HG03066 (cell line): Measurements from ENCODE around the gene CRAMP1.
A peak's percentile ranks its signal among the peaks of the same experiment; 100 is the strongest.
"Not testable (repeated sequence)": the region's sequence is repeated elsewhere in the genome, so short reads cannot be mapped to it uniquely, and the experiment has no call there.

Source experiments
- ATAC-seq: cut with Tn5 transposase; IDR thresholded peaks from one replicate; pipeline ENCODE4 v1.9.1; 2021; ENCODE audit warnings: low read depth; ENCODE audit not compliant: unreplicated experiment

Gene CRAMP1

DNA sequence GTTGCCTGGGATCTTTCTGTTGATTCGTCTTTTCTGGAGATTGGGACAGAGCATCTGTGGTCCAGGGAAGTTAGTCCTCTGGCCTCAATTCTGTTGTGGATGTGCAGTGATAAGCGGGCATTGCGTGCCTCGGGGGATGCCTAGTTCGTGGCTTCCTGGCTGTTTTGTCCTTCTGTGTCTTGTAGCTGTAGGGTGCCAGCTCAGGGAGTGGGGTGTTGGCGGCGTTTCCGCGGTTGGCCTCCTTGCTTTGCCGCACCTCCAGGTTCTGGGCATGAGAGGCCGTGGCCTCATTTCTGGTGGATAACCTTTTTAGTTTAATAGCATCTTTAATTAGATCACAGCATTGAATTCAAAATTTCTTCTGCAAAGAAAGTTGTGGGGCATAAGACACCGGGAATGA is 64.5 kb downstream of the CRAMP1 start:
- no peak for ATAC-seq

DNA sequence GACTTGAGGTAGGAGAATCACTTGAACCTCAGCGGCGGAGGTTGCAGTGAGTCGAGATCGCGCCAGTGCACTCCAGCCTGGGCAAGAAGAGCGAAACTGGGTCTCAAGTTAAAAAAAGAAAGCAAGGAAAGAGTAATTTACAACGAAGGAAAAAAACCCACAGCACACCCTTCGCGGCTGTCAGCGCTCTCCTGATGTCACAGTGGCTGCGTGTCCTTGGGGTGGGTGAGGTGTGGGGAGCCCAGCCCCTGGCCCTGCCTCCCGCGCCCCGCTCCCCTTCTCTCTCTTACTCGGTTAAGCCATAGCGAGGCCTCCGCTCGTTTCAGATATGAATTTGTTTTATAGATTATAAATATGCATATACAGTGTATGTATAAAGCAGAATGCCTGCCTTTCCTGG is 65.2 kb downstream of the CRAMP1 start:
- no peak for ATAC-seq

DNA sequence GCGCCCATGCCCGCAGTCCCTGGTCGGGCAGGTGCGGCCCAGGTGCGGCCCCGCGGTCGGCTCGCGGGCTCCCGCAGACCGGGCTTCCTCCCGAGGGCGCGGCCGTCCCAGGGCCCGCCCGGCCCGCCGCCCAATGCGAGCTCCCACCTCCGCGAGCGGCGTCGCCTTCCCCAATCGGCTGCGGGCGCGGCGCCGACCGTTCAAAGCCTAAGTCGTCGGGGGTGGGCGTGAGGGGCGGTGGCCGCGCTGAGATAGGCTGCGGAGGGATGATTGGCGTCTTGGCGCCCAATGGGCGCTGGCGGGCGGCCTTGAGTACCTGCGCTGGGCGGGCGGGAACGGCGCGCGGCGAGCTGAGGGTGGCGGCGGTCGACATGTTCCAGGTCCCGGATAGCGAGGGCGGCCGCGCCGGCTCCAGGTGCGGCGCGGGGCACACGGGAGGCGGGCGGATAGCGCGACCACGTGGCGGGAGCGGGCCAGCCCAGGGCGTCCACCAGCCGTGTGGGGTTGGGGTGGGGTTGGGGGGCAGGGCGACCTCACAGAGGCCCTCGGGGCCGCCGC is 65.9 kb downstream of the CRAMP1 start, which contains the start of gene JPT2:
Gene JPT2, plus strand, starts transcription at position 338 of the 558 bp plus-strand sequence. Its CDS starts 34 bp downstream, at position 372.
- peak; percentile 86 for ATAC-seq

DNA sequence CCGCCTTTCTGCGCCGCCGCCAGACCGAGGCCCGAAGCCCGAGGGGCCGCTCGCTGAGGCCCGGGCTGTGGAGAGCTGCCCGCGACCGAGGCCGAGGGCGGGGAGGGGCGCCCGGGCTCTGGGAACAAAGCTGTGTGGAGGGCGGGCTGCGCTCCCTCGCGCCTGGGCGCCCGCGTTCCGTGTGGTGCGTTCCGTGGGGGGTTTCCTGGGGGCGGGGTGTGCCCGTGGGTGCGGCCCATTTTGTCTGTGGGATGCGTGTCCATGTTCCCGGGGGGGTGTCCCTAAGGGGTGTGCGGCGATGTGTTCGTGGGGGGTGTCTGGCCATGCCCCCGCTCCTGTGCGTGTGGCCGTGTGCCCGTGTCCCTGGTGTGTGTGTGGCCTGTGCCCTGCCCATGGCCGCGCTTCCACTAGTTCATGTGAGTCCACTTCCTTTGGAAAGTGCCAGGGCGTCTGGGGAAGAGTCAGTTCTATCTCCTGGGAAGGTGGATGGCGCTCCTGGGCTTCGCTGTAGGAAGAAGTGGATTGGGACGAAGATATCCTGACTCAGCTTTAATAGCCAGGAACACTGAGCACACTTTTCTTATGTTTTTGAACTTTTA is 66.4 kb downstream of the CRAMP1 start:
- peak; percentile 21 for ATAC-seq

DNA sequence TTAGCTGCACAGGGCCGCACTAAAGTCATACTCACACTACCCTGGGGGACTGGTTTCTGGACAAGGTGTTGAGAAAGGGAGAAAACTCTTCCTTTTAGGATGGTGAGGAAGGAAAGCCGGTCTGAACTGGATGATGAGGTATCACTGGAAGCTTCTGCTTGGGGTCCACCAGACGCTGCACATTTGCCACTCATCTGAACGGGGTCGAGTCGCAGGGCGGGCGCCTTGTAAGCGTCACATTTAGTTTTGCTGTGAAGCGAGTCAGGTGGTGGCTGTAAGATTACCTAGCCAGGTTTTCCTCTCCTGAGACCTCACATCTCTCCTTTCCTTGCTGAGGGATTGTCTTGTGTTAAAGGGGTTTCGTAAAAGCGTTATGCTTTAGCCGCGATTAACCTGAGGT is 68.2 kb downstream of the CRAMP1 start:
- ATAC-seq, result no peak

DNA sequence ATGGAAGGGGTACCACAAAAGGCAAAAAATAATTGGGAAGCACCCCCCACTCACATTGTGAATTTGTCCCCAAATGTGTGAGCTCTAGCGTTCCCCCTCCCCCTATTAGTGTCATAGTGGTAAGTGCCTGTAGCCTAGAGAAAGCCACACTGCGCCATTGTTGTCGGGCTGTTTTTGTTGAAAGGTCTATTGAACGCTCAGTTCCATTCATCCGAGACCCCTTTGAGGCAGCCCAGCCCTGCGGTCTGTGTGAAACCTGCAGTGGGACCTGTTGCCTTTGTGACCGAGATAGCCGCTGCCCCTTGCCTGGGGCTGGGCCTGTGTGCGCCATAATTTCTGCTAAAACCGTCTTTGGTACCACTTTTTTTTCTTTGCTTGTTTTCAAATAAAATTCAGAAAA is 68.9 kb downstream of the CRAMP1 start:
- ATAC-seq, result no peak

DNA sequence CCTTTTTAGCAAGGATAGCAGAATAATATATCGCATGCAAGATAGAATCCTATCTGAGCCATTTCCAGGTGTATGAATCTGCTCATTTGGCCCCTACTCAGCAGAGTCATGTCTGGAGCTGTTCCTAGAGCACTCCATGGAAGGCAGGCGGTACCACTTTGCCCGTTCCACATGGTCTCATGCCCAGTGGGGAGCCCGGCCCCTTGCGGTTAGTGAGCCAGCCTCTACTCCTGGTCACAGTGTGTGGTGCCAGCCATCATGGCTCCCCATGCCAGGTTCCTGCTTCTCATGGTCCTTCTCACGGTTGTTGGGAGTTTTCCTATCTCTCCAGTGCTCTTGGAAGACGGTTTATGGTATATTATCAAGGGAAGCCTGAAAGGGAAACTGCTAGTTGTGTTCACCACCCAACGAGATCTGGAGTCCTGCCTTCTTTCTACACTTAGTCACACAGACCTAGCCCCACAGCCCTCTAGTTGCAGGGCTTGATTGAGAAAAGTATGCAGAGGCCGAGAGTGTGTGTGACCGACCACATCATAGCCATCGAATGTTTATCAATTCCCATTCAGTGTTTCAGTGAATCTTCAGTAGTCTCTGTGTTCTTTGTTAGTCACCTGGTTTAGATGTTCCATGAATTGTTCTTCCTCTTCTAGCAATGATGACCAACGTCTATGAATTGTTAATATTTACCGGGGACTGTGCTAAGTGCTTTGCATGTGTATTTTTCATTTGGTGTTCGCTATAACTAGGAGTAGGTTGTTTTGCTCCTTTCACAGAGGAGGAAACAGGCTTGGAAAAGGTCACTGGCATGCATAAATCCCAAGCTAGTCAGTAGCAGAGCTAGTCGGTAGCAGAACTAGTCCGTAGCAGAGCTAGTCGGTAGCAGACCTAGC is 75.5 kb downstream of the CRAMP1 start:
- ATAC-seq, result no peak

DNA sequence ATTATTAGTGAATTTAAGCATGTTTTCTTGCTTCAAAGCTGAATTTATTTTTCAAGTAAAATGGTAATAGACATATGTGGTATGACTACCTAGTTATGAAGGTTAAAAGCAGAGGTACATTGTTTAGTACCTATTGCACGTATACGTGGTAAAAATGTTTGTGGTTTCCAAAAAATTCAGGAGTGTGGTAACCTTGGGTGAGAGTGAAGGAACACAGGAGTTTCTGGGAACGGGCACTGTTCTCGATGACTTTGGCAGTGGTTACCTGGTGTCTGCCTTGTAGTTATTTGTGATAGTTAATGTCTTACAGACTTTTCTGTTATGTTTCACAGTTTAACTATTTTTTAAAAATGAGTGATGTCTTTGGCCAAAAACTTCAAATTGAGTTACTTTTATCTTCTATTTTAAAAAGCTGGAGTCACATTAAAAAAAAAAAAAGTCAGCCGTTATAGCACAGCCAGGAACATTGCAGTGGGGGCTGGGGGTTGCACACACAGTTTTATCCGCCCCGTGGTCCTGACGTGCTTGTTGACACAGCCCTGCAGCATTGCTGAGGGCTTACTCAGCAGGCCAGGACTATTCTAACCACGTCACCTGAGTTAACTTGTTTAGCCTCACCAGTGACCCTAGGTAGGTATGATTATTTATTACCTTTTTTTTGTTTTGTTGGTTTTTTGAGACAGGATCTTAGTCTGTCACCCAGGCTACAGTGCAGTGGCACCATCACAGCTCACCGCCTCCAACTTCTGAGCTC is 76.8 kb downstream of the CRAMP1 start:
- no peak for ATAC-seq

DNA sequence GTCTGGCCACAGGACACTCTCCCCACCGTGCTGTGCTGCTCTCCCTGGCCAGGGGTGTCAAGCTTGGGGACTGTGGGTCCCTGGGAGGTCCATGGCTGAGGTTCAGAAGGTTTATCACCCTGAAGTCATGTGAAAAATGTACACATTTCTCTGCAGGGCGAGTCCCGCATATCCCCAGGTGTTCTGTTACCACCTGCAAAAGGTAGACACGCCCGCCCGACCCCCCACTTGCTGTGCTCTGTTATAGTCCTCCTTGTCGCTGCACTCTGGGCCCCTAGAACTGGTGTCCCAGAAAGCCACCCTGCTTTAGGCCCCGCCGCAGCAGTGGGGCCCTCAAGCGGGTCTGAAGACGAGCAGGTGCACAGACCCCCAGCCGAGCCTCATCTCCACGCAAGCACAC is 77.7 kb downstream of the CRAMP1 start:
- ATAC-seq, result no peak

DNA sequence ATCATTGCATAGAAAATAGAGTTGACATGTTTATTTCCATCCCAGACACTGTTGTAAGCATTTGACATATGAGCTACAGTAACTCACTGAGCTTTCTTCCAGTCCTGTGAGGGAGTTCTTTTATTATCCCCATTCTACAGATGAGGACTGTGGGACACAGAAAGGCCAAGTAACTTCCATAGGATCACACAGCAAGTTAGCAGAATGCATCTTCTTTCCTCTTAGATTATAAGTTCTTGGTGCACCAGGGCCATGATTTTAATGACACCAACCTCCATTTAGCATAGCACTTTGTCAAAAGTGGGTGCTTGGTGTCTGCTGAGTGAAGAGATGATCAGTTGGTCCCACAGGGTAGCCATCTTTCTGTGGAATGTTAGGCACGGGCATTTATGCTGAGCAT is 78.7 kb downstream of the CRAMP1 start:
- ATAC-seq, result no peak

DNA sequence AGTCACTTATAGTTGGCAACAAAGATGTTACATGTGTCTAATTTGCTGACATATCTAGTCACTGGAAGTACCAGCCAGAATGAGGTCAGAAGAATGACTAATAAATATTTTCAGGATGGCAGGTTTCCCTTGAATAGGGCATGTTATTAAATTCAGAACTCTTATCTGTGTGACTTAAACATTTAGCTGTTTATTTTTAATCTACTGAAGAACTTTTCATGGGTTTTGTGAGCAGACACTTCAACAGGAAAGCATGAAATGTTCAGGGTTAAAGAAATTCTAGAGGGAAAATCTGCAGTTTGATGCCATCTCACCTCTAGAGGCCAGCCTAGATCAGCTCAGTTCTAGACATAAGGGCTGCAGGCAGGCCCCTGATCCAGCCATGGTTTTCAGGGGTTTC is 79.1 kb downstream of the CRAMP1 start:
- no peak for ATAC-seq

DNA sequence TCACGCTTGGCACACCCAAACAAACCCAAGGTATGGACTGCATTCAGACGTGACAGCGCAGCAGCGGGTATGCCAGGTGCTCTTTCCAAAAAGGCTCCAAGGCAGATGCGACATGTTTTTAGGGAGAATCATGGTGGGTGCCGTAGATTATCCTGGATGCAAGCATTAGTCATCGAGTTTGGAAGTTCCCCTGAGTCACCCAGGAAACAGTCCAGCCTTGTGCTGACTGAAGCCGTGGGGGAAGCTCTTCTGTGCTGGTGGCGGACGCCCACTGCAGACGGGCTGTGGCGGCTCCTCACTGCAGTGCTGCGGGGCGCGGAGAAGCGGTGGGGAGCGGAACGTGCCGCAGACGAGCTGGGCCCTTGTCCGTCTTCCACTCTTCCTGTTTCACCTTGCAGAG is 79.8 kb downstream of the CRAMP1 start:
- no peak for ATAC-seq

DNA sequence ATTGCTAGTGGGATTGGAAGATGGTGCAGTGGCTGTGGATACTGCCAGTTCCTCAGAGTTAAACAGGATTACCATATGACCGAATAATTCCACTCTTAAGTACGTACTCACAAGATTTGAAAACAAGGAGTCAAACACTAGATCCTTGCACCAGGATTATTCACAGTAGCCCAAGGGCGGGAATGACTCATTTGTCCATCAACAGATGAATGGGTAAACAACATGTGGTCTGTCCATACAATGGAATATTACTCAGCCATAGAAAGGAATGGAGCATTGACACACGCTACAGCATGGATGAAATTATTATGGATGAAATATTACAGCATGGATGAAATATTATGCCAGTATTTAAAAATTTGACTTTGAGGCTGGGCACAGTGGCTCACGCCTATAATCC is 84.7 kb downstream of the CRAMP1 start:
- no peak for ATAC-seq

DNA sequence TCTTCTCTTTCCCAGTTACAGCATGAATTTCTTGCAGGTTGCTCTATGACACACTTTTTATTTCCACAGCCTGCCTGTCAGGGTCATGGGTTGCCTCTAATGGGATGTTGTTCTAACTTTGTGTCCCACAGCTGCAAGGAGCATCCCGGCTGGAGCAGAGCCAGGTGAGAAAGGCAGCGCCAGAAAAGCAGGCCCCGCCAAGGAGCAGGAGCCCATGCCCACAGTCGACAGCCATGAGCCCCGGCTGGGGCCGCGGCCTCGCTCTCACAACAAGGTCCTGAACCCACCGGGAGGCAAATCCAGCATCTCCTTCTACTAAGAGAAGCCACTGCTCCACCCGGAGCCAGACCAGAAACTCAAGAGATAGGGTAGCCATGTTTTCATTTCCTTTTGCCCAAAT is 86.5 kb downstream of the CRAMP1 start:
- no peak for ATAC-seq

DNA sequence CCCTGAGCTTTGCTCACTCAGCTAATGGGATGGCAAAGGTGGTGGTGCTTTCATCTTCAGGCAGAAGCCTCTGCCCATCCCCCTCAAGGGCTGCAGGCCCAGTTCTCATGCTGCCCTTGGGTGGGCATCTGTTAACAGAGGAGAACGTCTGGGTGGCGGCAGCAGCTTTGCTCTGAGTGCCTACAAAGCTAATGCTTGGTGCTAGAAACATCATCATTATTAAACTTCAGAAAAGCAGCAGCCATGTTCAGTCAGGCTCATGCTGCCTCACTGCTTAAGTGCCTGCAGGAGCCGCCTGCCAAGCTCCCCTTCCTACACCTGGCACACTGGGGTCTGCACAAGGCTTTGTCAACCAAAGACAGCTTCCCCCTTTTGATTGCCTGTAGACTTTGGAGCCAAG is 88.1 kb downstream of the CRAMP1 start:
- no peak for ATAC-seq

DNA sequence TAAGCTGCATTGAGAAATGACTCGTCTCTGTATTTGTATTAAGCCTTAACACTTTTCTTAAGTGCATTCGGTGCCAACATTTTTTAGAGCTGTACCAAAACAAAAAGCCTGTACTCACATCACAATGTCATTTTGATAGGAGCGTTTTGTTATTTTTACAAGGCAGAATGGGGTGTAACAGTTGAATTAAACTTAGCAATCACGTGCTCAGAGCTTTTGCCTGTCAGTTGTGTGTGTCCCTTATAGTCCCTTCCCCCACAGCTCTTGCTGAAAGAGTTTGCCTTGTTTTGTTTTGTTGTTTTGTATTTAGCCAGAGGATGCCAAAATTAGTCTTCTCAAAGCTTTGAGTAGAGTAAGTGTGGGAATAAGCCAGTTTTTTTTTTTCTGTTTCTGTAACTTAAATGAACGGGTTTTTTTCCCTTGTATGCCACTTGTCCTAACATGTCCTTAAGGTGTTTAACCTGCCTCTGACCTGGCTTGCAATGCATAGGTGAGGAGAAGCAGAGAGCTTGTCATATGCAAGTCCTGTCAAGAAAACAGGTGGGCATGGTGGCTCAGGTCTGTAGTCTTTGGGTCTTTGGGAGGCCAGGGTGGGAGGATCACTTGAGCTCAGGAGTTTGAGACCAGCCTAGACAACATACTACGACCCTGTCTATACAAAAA is 89.2 kb downstream of the CRAMP1 start:
- ATAC-seq, result no peak

DNA sequence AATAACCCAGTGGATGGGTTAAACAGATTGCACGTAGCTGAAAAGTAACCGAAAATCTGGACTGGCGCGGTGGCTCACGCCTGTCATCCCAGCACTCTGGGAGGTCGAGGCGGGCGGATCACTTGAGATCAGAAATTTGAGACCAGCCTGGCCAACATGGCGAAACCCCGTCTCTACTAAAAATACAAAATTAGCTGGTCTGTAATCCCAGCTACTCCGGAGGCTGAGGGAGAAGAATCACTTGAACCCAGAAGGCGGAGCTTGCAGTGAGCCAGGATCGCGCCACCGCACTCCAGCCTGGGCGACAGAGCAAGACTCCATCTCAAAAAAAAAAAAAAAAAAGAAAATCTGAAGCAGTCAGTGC is 93.1 kb downstream of the CRAMP1 start:
- ATAC-seq, result not testable (repeated sequence)

DNA sequence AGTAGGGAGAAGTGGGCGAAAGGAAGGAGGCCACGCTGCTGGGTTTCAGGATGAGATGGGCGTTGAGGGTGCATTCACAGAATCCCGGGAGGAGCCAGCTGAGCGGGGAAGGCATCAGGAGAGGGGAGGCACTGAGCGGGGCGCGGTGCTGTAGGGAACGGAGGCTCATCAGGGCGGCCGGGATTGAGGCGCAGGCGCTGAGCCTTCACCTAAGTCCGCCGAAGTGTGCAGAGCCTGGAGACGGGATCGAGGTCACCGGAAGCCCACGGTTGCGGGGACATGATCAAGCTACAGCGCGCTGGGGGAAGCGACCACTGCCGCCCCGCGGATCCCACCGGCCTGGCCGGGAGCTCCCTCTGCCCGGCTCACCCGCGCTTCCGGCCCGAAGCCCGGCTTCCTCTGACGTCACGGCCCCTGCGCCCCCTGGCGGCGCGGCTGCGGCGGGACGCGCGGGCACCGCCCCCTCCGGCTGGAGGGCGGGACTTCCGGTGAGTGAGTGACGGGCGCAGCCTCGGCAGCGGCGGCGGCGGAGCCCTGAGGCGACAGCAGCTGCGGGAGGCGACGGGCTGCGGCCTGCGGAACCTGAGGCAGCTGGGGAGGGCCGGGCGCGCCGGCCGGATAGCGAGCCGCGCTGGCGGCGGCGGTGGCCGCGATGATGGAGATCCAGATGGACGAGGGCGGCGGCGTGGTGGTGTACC is 93.7 kb downstream of the CRAMP1 start, which contains the start of gene MAPK8IP3:
Gene MAPK8IP3, plus strand, starts transcription at position 508 of the 698 bp plus-strand sequence. Its CDS starts 145 bp downstream, at position 653.
- peak; percentile 78 for ATAC-seq

DNA sequence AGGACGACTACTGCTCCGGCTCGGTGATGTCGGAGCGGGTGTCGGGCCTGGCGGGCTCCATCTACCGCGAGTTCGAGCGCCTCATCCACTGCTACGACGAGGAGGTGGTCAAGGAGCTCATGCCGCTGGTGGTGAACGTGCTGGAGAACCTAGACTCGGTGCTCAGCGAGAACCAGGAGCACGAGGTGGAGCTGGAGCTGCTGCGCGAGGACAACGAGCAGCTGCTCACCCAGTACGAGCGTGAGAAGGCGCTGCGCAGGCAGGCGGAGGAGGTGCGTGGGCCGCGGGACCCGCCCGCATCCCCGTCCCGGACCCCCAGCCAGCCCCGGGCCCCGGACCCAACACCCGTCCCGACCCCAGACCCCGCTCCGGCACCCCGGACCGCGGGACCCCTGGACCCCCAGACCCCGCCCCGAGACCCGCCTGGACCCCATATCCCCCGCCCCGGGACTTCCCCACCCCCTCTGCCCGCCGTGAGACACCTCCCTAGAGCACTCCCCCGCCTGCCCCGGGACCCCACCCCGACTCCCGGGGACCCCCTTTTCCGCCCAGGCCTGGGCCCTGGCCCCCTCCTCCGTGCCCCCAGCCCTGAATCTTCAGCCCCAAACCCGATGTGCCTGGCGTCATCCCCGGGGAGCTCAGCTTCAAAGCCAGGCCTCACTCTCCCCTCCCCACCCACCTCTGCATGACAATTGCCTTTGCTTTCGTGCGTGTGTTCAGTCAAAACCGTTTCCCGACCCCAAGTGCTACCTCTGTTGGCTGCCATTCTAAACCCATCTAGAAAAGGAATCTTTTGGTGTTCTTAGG is 94.4 kb downstream of the CRAMP1 start:
- peak; percentile 7 for ATAC-seq
